WTC11 (cell line): ENCODE data around the gene SHFL. TPM values are rescaled to one million over a fixed set of nuclear protein-coding genes. Genes with fewer than 3 reads are reported as not detected.

Experiments
- ATAC-seq: fragments of 200-7000 bp; cut with Tn5 transposase; 2 replicates; pipeline ENCODE4 v1.10.0; 2021; ENCODE audit warnings: mild to moderate bottlenecking, moderate library complexity
- CTCF ChIA-PET: fragments of 300-600 bp; sonication (Branson Sonifier 250); formaldehyde crosslinking; loops from one replicate; lab custom pipeline; 2021; ENCODE audit warnings: antibody characterized with exemption; lab: Charles Lee
- POLR2A ChIA-PET: fragments of 350-600 bp; sonication (Branson Sonifier 250); formaldehyde crosslinking; loops from one replicate; lab custom pipeline; 2021; ENCODE audit warnings: antibody characterized with exemption; lab: Charles Lee
- DNase-seq: peaks from one replicate; pipeline ENCODE4 v3.0.0; 2021; ENCODE audit warnings: low spot score
- H3K27ac Mint-ChIP-seq: 2 replicates; pipeline ENCODE4 v1.8.0; 2021; ENCODE audit warnings: mixed read lengths
- H3K27me3 Mint-ChIP-seq: 2 replicates; pipeline ENCODE4 v1.8.0; 2021; ENCODE audit warnings: low read depth, mild to moderate bottlenecking, moderate library complexity, mixed read lengths
- H3K36me3 Mint-ChIP-seq: 2 replicates; pipeline ENCODE4 v1.8.0; 2021; ENCODE audit warnings: mixed read lengths
- H3K4me1 Mint-ChIP-seq: 2 replicates; pipeline ENCODE4 v1.8.0; 2022; ENCODE audit warnings: mixed read lengths
- H3K4me3 Mint-ChIP-seq: 2 replicates; pipeline ENCODE4 v1.8.0; 2021; ENCODE audit warnings: mild to moderate bottlenecking, moderate library complexity, mixed read lengths
- H3K9me3 Mint-ChIP-seq: 2 replicates; pipeline ENCODE4 v1.8.0; 2021; ENCODE audit warnings: mixed read lengths
- ELF4 ChIP-seq: sonication (generic); formaldehyde crosslinking; IDR thresholded peaks from 2 replicates; pipeline ENCODE4 v1.8.1; 2022; ENCODE audit warnings: low read depth, mild to moderate bottlenecking, moderate library complexity, missing genetic modification reagents
- EMX1 ChIP-seq: fragments of 250-450 bp; sonication (Bioruptor Pico); IDR thresholded peaks from 2 replicates; pipeline ENCODE4 v1.8.0; 2021; ENCODE audit warnings: mild to moderate bottlenecking
- ETV6 ChIP-seq: sonication (generic); formaldehyde crosslinking; IDR thresholded peaks from 2 replicates; pipeline ENCODE4 v1.8.1; 2022; ENCODE audit warnings: mild to moderate bottlenecking, missing genetic modification reagents
- JUN ChIP-seq: sonication (generic); formaldehyde crosslinking; IDR thresholded peaks from 2 replicates; pipeline ENCODE4 v1.8.0; 2023; ENCODE audit warnings: mild to moderate bottlenecking, missing genetic modification reagents
- NFATC4 ChIP-seq: fragments of 250-450 bp; sonication (Bioruptor Pico); IDR thresholded peaks from 2 replicates; pipeline ENCODE4 v1.9.0; 2021; ENCODE audit warnings: mild to moderate bottlenecking
- NR1H2 ChIP-seq: sonication (generic); formaldehyde crosslinking; IDR thresholded peaks from 2 replicates; pipeline ENCODE4 v1.9.0; 2021; ENCODE audit warnings: mild to moderate bottlenecking, moderate library complexity, missing genetic modification reagents
- NR2C2 ChIP-seq: sonication (generic); formaldehyde crosslinking; IDR thresholded peaks from 2 replicates; pipeline ENCODE4 v1.8.0; 2022; ENCODE audit warnings: mild to moderate bottlenecking, missing genetic modification reagents
- RORB ChIP-seq: fragments of 250-450 bp; sonication (Bioruptor Pico); IDR thresholded peaks from 2 replicates; pipeline ENCODE4 v1.9.0; 2021; ENCODE audit warnings: mild to moderate bottlenecking
- SMAD4 ChIP-seq: sonication (generic); formaldehyde crosslinking; IDR thresholded peaks from 2 replicates; pipeline ENCODE4 v1.8.0; 2022; ENCODE audit warnings: mild to moderate bottlenecking, missing genetic modification reagents
- ZNF219 ChIP-seq: sonication (generic); formaldehyde crosslinking; IDR thresholded peaks from 2 replicates; pipeline ENCODE4 v1.8.0; 2023; ENCODE audit warnings: missing genetic modification reagents, mild to moderate bottlenecking, borderline replicate concordance
- ZNF263 ChIP-seq: sonication (generic); formaldehyde crosslinking; IDR thresholded peaks from 2 replicates; pipeline ENCODE4 v1.8.1; 2022; ENCODE audit warnings: low read depth, mild to moderate bottlenecking, moderate library complexity, missing genetic modification reagents
- ZNF416 ChIP-seq: fragments of 250-450 bp; sonication (Bioruptor Pico); IDR thresholded peaks from 2 replicates; pipeline ENCODE4 v1.9.0; 2021; ENCODE audit warnings: mild to moderate bottlenecking, inconsistent platforms
- total RNA-seq: library from RNA; stranded (reverse); gene quantifications from 3 replicates; pipeline ENCODE4 v1.2.3, GENCODE V29; 2021
- TF ChIP-seq, protein P1 (sequence below): sonication (generic); formaldehyde crosslinking; conservative IDR thresholded peaks from 2 replicates; pipeline ENCODE4 v1.8.1; 2022; ENCODE audit warnings: mild to moderate bottlenecking, missing genetic modification reagents
- TF ChIP-seq, protein P2 (sequence below): fragments of 250-450 bp; sonication (Bioruptor Pico); conservative IDR thresholded peaks from 2 replicates; pipeline ENCODE4 v1.9.0; 2021; ENCODE audit warnings: mild to moderate bottlenecking
- TF ChIP-seq, protein P3 (sequence below): sonication (generic); formaldehyde crosslinking; IDR thresholded peaks from 2 replicates; pipeline ENCODE4 v1.8.0; 2023; ENCODE audit warnings: mild to moderate bottlenecking, missing genetic modification reagents
- TF ChIP-seq, protein P4 (sequence below): sonication (generic); formaldehyde crosslinking; IDR thresholded peaks from 2 replicates; pipeline ENCODE4 v1.8.0; 2022; ENCODE audit warnings: mild to moderate bottlenecking, missing genetic modification reagents
- TF ChIP-seq, protein P5 (sequence below): sonication (generic); formaldehyde crosslinking; IDR thresholded peaks from 2 replicates; pipeline ENCODE4 v1.8.1; 2023; ENCODE audit warnings: mild to moderate bottlenecking, missing genetic modification reagents

The SHFL gene
- total RNA-seq, 1 experiment from 2014 or later, result 22.5 TPM

DNA sequence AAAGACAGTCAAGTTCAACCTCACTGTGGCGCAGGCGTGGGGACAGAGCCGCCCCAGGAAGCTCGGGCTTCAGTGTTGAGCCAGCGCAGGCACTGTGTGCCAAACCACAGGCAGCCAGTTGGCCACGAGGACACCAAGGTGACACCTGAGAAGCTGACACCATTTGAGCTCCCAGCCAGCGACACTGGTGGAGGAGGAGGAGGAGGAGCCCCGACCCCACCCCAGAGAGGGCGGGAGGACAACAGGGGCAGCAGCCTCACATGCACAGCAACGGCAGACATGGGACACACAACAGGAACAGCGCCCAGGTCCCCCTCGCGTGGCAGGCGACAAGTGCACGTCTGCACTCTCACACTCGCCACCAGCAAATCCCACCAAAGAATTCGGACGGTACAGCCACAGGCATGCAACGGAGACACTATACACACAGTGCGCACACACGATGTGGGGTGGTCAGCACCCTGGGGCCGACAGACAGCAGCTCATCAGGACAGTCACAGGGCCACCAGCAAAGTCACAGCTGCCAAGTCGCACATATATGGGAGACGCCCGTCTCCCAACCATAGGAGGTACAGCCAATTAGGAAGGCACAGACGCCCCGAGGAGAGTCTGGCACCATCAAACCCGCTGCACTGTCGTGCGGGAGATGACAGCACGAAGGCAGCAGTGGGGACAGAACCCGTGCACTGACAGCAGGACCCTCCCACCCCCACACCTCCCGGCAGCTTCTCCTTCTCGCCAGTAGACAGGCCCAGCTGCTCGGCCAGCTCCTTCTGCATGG, 30.2 kb downstream of the SHFL start:
- no peak for TF ChIP-seq EMX1 (CRISPR knock-in tag)
- no peak for TF ChIP-seq NR2C2 (CRISPR knock-in tag)
- TF ChIP-seq, protein P1, sequence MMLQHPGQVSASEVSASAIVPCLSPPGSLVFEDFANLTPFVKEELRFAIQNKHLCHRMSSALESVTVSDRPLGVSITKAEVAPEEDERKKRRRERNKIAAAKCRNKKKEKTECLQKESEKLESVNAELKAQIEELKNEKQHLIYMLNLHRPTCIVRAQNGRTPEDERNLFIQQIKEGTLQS, result peak; percentile 75; the same call in 1 of the 2 replicates
- no peak for TF ChIP-seq NFATC4
- H3K4me1 Mint-ChIP-seq, result peaks cover 11% of the 10 kb centered on the region; the same call in 1 of the 2 replicates
- DNase-seq (no peak), ATAC-seq (no peak)
- no peak overlapping the region for H3K27ac Mint-ChIP-seq
- no peaks in the 10 kb centered on the region for H3K9me3 Mint-ChIP-seq
- H3K4me3 Mint-ChIP-seq, result no peak overlapping the region
- CTCF ChIA-PET, result no interaction called here
- POLR2A ChIA-PET, result interaction anchor here (0.6 to 1.7 kb wide), 2 partner anchors 10 to 15 kb away, joined by 3 to 7 read pairs; partner anchors contain the start of gene PPAN
- H3K27me3 Mint-ChIP-seq, result no peaks in the 10 kb centered on the region
- peaks cover 20% of the 10 kb centered on the region for H3K36me3 Mint-ChIP-seq

DNA sequence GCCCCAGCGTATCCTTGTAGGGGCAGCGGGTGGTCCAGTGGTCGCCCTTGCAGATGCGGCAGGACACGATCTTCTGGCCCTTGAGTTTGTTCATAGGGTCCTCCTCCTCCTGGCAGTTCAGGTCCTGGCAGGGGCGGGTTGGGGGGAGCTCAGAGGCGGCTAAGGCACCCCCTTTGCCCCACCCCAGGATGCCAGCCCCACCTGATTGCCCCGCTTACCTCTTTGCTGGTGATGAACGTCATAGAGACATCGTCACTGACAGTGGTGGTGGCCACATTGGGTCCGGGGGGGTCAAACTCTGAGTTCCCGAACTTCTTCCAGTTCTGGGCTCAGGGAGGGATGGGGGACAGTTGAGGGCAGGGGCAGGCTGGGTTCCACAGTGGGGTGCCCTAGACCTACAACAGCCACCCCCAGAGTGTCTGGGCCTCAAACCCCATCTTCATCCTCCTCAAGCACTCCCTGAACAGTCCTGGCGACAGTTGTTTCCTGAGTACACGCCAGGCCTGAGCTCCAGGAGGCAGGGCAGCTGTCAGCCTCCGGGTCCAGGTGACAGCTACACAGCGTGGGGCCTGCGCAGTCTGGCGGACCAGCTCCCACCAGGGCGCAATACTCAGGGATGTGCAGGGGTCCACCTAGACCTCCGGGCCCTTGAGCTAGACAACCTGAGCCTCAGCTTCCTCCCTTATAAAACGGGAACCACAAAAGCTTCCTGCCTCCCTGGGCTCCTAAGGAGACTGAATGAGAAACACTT, 30.9 kb downstream of the SHFL start:
- Mint-ChIP-seq H3K4me1 (peaks cover 11% of the 10 kb centered on the region; the same call in 1 of the 2 replicates), H3K4me3 (peak overlapping the region; percentile 3; the same call in 1 of the 2 replicates), H3K9me3 (no peaks in the 10 kb centered on the region), H3K27me3 (no peaks in the 10 kb centered on the region), H3K36me3 (peaks cover 20% of the 10 kb centered on the region), H3K27ac (no peak overlapping the region)
- ChIA-PET POLR2A (no interaction called here), CTCF (no interaction called here)
- DNase-seq, result no peak
- no peak for ATAC-seq
- TF ChIP-seq ETV6 (CRISPR knock-in tag), result no peak
- no peak for TF ChIP-seq SMAD4 (CRISPR knock-in tag)
- TF ChIP-seq, protein P2, sequence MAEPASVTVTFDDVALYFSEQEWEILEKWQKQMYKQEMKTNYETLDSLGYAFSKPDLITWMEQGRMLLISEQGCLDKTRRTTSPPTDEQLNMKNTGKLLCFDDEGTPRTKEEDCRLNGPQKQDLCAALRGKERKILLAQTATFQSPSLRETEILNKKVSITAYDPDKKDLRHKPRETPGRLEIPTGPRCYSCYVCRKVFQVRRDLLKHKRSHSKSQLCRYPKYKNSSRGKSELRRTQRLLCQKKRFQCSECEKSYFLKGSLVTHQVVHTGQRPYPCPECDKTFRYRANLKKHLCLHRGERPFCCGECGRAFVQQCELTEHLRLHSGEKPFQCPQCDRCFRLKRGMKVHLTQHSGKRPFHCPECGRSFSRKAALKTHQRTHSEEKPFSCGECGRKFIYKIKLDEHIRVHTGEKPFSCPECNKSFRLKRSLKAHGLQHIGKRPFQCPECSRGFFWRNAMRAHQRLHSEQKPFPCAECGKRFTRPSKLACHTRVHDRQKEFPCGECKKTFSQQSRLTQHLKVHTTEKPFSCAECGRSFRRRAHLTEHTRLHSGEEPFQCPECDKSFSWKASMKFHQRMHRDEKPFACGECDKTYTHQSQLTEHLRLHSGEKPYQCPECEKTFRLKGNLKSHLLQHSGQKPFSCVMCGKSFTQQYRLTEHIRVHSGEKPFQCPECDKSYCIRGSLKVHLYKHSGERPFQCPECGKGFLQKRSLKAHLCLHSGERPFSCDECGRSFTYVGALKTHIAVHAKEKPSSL (CRISPR knock-in tag), result no peak
- no peak for TF ChIP-seq JUN (CRISPR knock-in tag)
- TF ChIP-seq, protein P3, sequence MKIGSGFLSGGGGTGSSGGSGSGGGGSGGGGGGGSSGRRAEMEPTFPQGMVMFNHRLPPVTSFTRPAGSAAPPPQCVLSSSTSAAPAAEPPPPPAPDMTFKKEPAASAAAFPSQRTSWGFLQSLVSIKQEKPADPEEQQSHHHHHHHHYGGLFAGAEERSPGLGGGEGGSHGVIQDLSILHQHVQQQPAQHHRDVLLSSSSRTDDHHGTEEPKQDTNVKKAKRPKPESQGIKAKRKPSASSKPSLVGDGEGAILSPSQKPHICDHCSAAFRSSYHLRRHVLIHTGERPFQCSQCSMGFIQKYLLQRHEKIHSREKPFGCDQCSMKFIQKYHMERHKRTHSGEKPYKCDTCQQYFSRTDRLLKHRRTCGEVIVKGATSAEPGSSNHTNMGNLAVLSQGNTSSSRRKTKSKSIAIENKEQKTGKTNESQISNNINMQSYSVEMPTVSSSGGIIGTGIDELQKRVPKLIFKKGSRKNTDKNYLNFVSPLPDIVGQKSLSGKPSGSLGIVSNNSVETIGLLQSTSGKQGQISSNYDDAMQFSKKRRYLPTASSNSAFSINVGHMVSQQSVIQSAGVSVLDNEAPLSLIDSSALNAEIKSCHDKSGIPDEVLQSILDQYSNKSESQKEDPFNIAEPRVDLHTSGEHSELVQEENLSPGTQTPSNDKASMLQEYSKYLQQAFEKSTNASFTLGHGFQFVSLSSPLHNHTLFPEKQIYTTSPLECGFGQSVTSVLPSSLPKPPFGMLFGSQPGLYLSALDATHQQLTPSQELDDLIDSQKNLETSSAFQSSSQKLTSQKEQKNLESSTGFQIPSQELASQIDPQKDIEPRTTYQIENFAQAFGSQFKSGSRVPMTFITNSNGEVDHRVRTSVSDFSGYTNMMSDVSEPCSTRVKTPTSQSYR (CRISPR knock-in tag), result no peak
- TF ChIP-seq ZNF263, result no peak
- no peak for TF ChIP-seq ELF4 (CRISPR knock-in tag)

DNA sequence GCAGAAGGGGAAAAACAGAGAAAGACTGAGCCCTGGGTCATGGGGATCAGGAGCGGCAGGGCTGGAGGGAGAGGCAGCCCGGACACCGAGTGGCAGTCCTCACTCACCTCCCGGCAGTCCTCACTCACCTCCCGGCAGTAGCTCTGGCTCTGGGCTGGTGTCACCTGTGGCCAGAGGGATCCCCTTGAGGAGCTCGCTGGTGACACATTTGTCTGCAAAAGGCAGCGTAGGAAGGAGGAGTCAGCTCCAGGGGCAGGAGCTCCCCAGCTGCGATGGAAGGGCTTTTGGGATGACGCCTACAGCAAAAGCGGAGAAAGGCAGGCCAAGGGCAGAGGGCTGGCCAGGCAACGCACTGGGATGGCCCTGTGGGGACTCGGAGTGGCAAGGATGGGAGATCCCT, 32.8 kb downstream of the SHFL start:
- ChIA-PET POLR2A (interaction anchor here (1.5 kb wide), 1 partner anchor 13 kb away, joined by 3 read pairs; the partner anchor contains the start of gene PPAN), CTCF (no interaction called here)
- no peak for ATAC-seq
- H3K36me3 Mint-ChIP-seq, result peaks cover 20% of the 10 kb centered on the region
- H3K9me3 Mint-ChIP-seq, result no peaks in the 10 kb centered on the region
- no peaks in the 10 kb centered on the region for H3K27me3 Mint-ChIP-seq
- H3K27ac Mint-ChIP-seq, result peak overlapping the region; percentile 81
- no peak for DNase-seq
- H3K4me1 Mint-ChIP-seq, result peaks cover 4% of the 10 kb centered on the region; the same call in 1 of the 2 replicates
- peak overlapping the region; percentile 96 for H3K4me3 Mint-ChIP-seq
- TF ChIP-seq, protein P2 (CRISPR knock-in tag), result no peak
- TF ChIP-seq, protein P4, sequence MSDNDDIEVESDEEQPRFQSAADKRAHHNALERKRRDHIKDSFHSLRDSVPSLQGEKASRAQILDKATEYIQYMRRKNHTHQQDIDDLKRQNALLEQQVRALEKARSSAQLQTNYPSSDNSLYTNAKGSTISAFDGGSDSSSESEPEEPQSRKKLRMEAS, result no peak
- no peak for TF ChIP-seq ZNF219 (CRISPR knock-in tag)
- TF ChIP-seq, protein P5, sequence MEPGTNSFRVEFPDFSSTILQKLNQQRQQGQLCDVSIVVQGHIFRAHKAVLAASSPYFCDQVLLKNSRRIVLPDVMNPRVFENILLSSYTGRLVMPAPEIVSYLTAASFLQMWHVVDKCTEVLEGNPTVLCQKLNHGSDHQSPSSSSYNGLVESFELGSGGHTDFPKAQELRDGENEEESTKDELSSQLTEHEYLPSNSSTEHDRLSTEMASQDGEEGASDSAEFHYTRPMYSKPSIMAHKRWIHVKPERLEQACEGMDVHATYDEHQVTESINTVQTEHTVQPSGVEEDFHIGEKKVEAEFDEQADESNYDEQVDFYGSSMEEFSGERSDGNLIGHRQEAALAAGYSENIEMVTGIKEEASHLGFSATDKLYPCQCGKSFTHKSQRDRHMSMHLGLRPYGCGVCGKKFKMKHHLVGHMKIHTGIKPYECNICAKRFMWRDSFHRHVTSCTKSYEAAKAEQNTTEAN, result no peak
- TF ChIP-seq ELF4 (CRISPR knock-in tag), result no peak
- TF ChIP-seq, protein P3 (CRISPR knock-in tag), result no peak
- TF ChIP-seq RORB (CRISPR knock-in tag), result no peak
- TF ChIP-seq NR1H2 (CRISPR knock-in tag), result no peak
- TF ChIP-seq ZNF416, result no peak
